ENCODE measurements around the gene SP9.

The SP9 gene

GRCh38 chr2:174334781-174335251 lies at the start of gene SP9:
SP9 (plus strand) TSS chr2:174334954; CDS start chr2:174335093, 139 bp downstream.
- peak in 8 of 58 donors; percentile 7 to 38 (median 24) for DNase-seq

- DNase-seq: no peak
These were observed 48.6 kb upstream of the SP9 start for GRCh38 chr2:174286172-174286571.

- DNase-seq: no peak
These were observed 41.8 kb upstream of the SP9 start for GRCh38 chr2:174292908-174293307.

- DNase-seq: no peak
These were observed 34.6 kb upstream of the SP9 start for GRCh38 chr2:174300114-174300513.

- no peak for DNase-seq
These were observed 22.0 kb upstream of the SP9 start for GRCh38 chr2:174312581-174313234.

- DNase-seq: no peak
These were observed 12.6 kb upstream of the SP9 start for GRCh38 chr2:174322149-174322548.

- DNase-seq: no peak
These were observed 12.0 kb upstream of the SP9 start for GRCh38 chr2:174322746-174323145.

GRCh38 chr2:174324530-174324929 lies 10.2 kb upstream of the SP9 start:
- no peak for DNase-seq

- no peak for DNase-seq
These were observed 9.2 kb upstream of the SP9 start for GRCh38 chr2:174325373-174326160.

- DNase-seq: peak in 1 of 58 donors; percentile 12
These were observed 8.4 kb upstream of the SP9 start for GRCh38 chr2:174326161-174327020.

- DNase-seq: no peak
These were observed 7.5 kb upstream of the SP9 start for GRCh38 chr2:174327021-174327840.

- DNase-seq: no peak
These were observed 7.0 kb upstream of the SP9 start for GRCh38 chr2:174327841-174328113.

GRCh38 chr2:174328114-174328960 lies 6.4 kb upstream of the SP9 start:
- no peak for DNase-seq

GRCh38 chr2:174328961-174329715 lies 5.6 kb upstream of the SP9 start:
- DNase-seq: no peak

GRCh38 chr2:174330945-174331594 lies 3.7 kb upstream of the SP9 start:
- DNase-seq: no peak

- DNase-seq: no peak
These were observed 3.0 kb upstream of the SP9 start for GRCh38 chr2:174331595-174332216.

GRCh38 chr2:174332217-174332963 lies 2.4 kb upstream of the SP9 start:
- no peak for DNase-seq

GRCh38 chr2:174333017-174333371 lies 1.8 kb upstream of the SP9 start:
- DNase-seq: no peak
